Keratinocyte (primary cell): ENCODE data around the gene TMA7B. TPM values are rescaled to one million over a fixed set of nuclear protein-coding genes. Genes with fewer than 3 reads are reported as not detected.

Source experiments
- DNase-seq: peaks from one replicate; pipeline ENCODE4 v3.0.0-alpha.2; 2011; ENCODE audit warnings: low read depth, missing footprints, low spot score
- FAIRE-seq: peaks from 2 replicates; lab custom pipeline; 2011; peaks lifted over from hg19 to GRCh38; lab: Jason Lieb, UNC
- H2AFZ ChIP-seq: 2 replicates; pipeline ENCODE4 v1.6.0; 2012; ENCODE audit warnings: low read length, control low read depth, inconsistent platforms; ENCODE audit not compliant: control insufficient read depth
- H3K27ac ChIP-seq: 2 replicates; pipeline ENCODE4 v1.5.1; 2011; ENCODE audit warnings: low read length; ENCODE audit not compliant: control insufficient read depth, insufficient read depth
- H3K27me3 ChIP-seq: 3 replicates; pipeline ENCODE4 v1.6.0; 2011; ENCODE audit warnings: low read length; ENCODE audit not compliant: control insufficient read depth, insufficient read depth; ENCODE audit errors: extremely low read depth
- H3K36me3 ChIP-seq, 2 experiments: 2 replicates in 1 of 2; 3 replicates in 1 of 2; pipeline ENCODE4 v1.5.1; 2011; ENCODE audit warnings: low read length in 2 of 2, mild to moderate bottlenecking in 1 of 2; ENCODE audit not compliant: control insufficient read depth in 2 of 2, insufficient read depth in 2 of 2; ENCODE audit errors: extremely low read depth in 1 of 2
- H3K4me1 ChIP-seq: 3 replicates; pipeline ENCODE4 v1.5.1; 2011; ENCODE audit warnings: low read length; ENCODE audit not compliant: control insufficient read depth, insufficient read depth; ENCODE audit errors: extremely low read depth
- H3K4me2 ChIP-seq: 3 replicates; pipeline ENCODE4 v1.6.0; 2011; ENCODE audit warnings: low read depth, low read length; ENCODE audit not compliant: control insufficient read depth, insufficient read depth; ENCODE audit errors: extremely low read depth
- H3K4me3 ChIP-seq, 3 experiments: fragments of 200-600 bp in 1 of 3; sonication (generic) in 1 of 3; 2 replicates in 2 of 3; 3 replicates in 1 of 3; pipeline ENCODE4 v1.5.1; 2011 to 2016; ENCODE audit warnings: low read length in 3 of 3, mild to moderate bottlenecking in 3 of 3, control low read depth in 2 of 3, inconsistent platforms in 1 of 3, low read depth in 1 of 3, mixed read lengths in 1 of 3, mixed run types in 1 of 3, moderate library complexity in 1 of 3; ENCODE audit not compliant: control insufficient read depth in 2 of 3, insufficient read depth in 2 of 3; ENCODE audit errors: extremely low read depth in 1 of 3
- H3K79me2 ChIP-seq: 2 replicates; pipeline ENCODE4 v1.6.0; 2012; ENCODE audit warnings: low read length; ENCODE audit not compliant: control insufficient read depth, insufficient read depth
- H3K9ac ChIP-seq: 3 replicates; pipeline ENCODE4 v1.6.0; 2011; ENCODE audit warnings: low read length; ENCODE audit not compliant: control insufficient read depth, insufficient read depth; ENCODE audit errors: extremely low read depth
- H3K9me1 ChIP-seq: 3 replicates; pipeline ENCODE4 v1.6.0; 2011; ENCODE audit warnings: low read length; ENCODE audit not compliant: control insufficient read depth, insufficient read depth; ENCODE audit errors: extremely low read depth
- H3K9me3 ChIP-seq: 2 replicates; pipeline ENCODE4 v1.5.1; 2012; ENCODE audit warnings: low read depth, low read length; ENCODE audit not compliant: control insufficient read depth
- H4K20me1 ChIP-seq: 3 replicates; pipeline ENCODE4 v1.6.0; 2011; ENCODE audit warnings: low read length; ENCODE audit not compliant: control insufficient read depth, insufficient read depth; ENCODE audit errors: extremely low read depth
- CTCF ChIP-seq, 3 experiments: IDR thresholded peaks in 1 of 3; conservative IDR thresholded peaks in 1 of 3; optimal IDR thresholded peaks in 1 of 3; 2 replicates in 2 of 3; 3 replicates in 1 of 3; pipeline versions ENCODE3 to v1.5.1; 2011; ENCODE audit warnings: low read length in 3 of 3, mild to moderate bottlenecking in 3 of 3, moderate library complexity in 2 of 3, control low read depth in 1 of 3, inconsistent platforms in 1 of 3; ENCODE audit not compliant: insufficient read depth in 2 of 3; ENCODE audit errors: extremely low read depth in 1 of 3
- EZH2 ChIP-seq: IDR thresholded peaks from one replicate; pipeline ENCODE4 v1.6.1; 2012; ENCODE audit warnings: inconsistent platforms, mild to moderate bottlenecking, low read length, moderate library complexity
- dilution Hi-C: fragments of 300-500 bp; cut with MboI; formaldehyde crosslinking; loops from one replicate; pipeline ENCODE4 v1.7.0; 2020; ENCODE audit warnings: low sequenced_read_pairs; ENCODE audit not compliant: extremely low pct_ligation_motif_present
- polyA plus RNA-seq, 5 experiments: library from polyadenylated mRNA; depleted of rRNA in 3 of 5; stranded (reverse) in 3 of 5; stranded (forward) in 1 of 5; unstranded in 1 of 5; fragments of >200 nt; gene quantifications; 1 replicate in 1 of 5; 2 replicates in 3 of 5; 3 replicates in 1 of 5; pipeline versions ENCODE4 v1.2.1 to v1.2.3, GENCODE V29; 2011 to 2012; ENCODE audit warnings: missing spikeins in 2 of 5, low read depth in 1 of 5, low replicate concordance in 1 of 5

TMA7B gene
- polyA plus RNA-seq, 1 donor (not counting 4 experiments of a cell fraction or from before 2014, with no cell fraction given) = not detected

- peaks cover 14% of the 10 kb centered on the region for H3K4me1 ChIP-seq
- DNase-seq (peak; percentile 49), FAIRE-seq (peak; percentile 99)
- H3K79me2 ChIP-seq = no peaks in the 10 kb centered on the region
- H3K9ac ChIP-seq = no peak overlapping the region
- H3K4me3 ChIP-seq = no peak overlapping the region
- H2AFZ ChIP-seq = peak overlapping the region; percentile 50
- no peaks in the 10 kb centered on the region for H3K9me3 ChIP-seq
- no peak for TF ChIP-seq CTCF (optimal IDR thresholded peaks at IDR 0.05 in 1 of 3, IDR thresholded peaks at IDR 0.05 in 1 of 3, conservative IDR thresholded peaks at IDR 0.05 in 1 of 3; ENCODE audit: extremely low read depth in 1 of 3, insufficient read depth in 2 of 3, low read length in 3 of 3)
- TF ChIP-seq EZH2 = no peak
- no peaks in the 10 kb centered on the region for H3K9me1 ChIP-seq
- H4K20me1 ChIP-seq = no peaks in the 10 kb centered on the region
- dilution Hi-C loops = no loop called here
- H3K4me2 ChIP-seq = peak overlapping the region; percentile 73
- no peaks in the 10 kb centered on the region for H3K27me3 ChIP-seq
- no peak overlapping the region for H3K27ac ChIP-seq
- no peaks in the 10 kb centered on the region for H3K36me3 ChIP-seq
These were observed 31.4 kb upstream of the TMA7B start for GRCh38 chr22:39928536-39929520.

GRCh38 chr22:39931251-39931650 lies 28.9 kb upstream of the TMA7B start:
- no peaks in the 10 kb centered on the region for H3K9me3 ChIP-seq
- H3K27ac ChIP-seq = no peak overlapping the region
- DNase-seq = no peak
- no peaks in the 10 kb centered on the region for H4K20me1 ChIP-seq
- no peak overlapping the region for H2AFZ ChIP-seq
- no peaks in the 10 kb centered on the region for H3K9me1 ChIP-seq
- no peaks in the 10 kb centered on the region for H3K36me3 ChIP-seq
- no peaks in the 10 kb centered on the region for H3K79me2 ChIP-seq
- H3K4me2 ChIP-seq = no peak overlapping the region
- no peak for TF ChIP-seq EZH2
- H3K4me3 ChIP-seq = no peak overlapping the region
- no peak overlapping the region for H3K9ac ChIP-seq
- dilution Hi-C loops = no loop called here
- FAIRE-seq = no peak
- H3K4me1 ChIP-seq = peaks cover 14% of the 10 kb centered on the region
- H3K27me3 ChIP-seq = peaks cover 15% of the 10 kb centered on the region
